Stimulated activated CD8-positive, alpha-beta memory T cell treated with anti-CD3 and anti-CD28 coated beads, Interleukin-12 subunit alpha, Interleukin-12 subunit beta, amount 100 ng/mL, for 1 hour (primary cell): ENCODE data around the gene COX7B2.

Source experiments
- DNase-seq: peaks from one replicate; pipeline ENCODE4 v3.0.0-alpha.2; 2020; ENCODE audit warnings: low read depth

The COX7B2 gene

DNA sequence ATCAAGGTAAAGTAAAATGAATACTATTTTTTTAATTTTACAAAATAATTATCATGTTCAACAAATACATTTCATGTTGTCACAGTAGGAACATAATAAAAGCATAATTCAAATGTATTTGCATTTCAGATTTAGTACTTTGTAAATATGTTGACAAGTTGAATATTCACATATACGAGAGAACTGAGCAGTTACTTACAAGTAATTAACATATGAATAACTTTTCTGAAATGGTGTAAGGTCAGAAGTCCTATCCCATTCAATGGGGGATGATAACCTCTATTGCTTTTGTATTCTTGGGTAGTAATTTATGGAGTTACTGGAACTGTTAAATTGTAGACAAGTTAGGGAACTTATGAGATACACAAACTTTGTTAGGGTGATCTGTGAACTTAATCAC lies 191.1 kb downstream of the COX7B2 start:
- no peak for DNase-seq

DNA sequence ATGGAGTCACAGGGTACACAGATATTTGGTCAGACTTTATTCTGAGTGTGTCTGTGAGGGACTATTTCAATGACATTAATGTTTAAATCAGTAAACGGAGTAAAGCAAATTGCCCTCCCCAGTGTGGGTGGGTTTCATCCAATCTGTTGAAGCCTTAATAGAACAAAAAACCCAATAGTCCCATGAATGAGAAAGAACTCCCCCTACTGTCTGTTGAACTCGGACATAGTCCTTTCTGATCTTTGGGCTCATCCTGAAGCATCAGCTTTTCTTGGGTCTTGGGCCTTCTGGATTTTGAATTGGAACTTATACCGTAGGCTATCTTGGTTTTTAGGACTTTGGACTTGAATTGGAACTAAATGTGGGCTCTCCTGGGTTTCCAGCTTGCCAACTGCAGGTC lies 193.6 kb downstream of the COX7B2 start:
- DNase-seq, result no peak

DNA sequence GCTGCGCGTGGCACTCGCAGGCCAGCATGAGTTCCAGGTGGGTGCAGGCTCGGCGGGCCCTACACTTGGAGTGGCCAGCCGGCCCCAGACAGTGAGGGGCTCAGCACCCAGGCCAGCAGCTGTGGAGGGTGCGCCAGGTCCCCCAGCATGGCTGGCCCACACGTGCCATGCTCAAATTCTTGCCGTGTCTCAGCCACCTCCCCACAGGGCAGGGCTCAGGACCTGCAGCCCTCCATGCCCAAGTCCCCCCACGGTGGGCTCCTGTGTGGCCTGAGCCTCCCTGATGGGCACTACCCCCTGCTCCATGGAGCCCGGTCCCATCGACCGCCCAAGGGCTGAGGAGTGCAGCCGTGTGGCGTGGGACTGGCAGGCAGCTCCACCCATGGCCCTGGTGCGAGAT lies 210.2 kb downstream of the COX7B2 start:
- DNase-seq, result no peak
